ENCODE results near the gene ATOSA.
A peak's percentile ranks its signal among the peaks of the same experiment; 100 is the strongest.

Gene ATOSA

GRCh38 chr15:52682781-52683180 lies 3.6 kb upstream of the ATOSA start:
- DNase-seq, result no peak

GRCh38 chr15:52682200-52682599 lies 3.0 kb upstream of the ATOSA start:
- no peak for DNase-seq

- no peak for DNase-seq
Observed at GRCh38 chr15:52681441-52681840, 2.3 kb upstream of the ATOSA start.

GRCh38 chr15:52680761-52681160 lies 1.6 kb upstream of the ATOSA start:
- no peak for DNase-seq

- DNase-seq, result peak; percentile 67
Observed at GRCh38 chr15:52680041-52680391, 828 bp upstream of the ATOSA start.

- DNase-seq, result no peak
Observed at GRCh38 chr15:52678468-52679231, 538 bp downstream of the ATOSA start.

GRCh38 chr15:52677593-52678467 lies 1.4 kb downstream of the ATOSA start:
- DNase-seq, result peak; percentile 80

- no peak for DNase-seq
Observed at GRCh38 chr15:52674831-52675230, 4.4 kb downstream of the ATOSA start.

- DNase-seq, result no peak
Observed at GRCh38 chr15:52673734-52674133, 5.5 kb downstream of the ATOSA start.

GRCh38 chr15:52673312-52673711 lies 5.9 kb downstream of the ATOSA start:
- no peak for DNase-seq

GRCh38 chr15:52672661-52673060 lies 6.5 kb downstream of the ATOSA start:
- no peak for DNase-seq

GRCh38 chr15:52670087-52670486 lies 9.1 kb downstream of the ATOSA start:
- DNase-seq, result no peak

GRCh38 chr15:52668133-52668532 lies 11.1 kb downstream of the ATOSA start:
- DNase-seq, result no peak

GRCh38 chr15:52667597-52667996 lies 11.6 kb downstream of the ATOSA start:
- no peak for DNase-seq

GRCh38 chr15:52663536-52664294 lies 15.5 kb downstream of the ATOSA start:
- DNase-seq, result no peak

GRCh38 chr15:52661909-52662308 lies 17.3 kb downstream of the ATOSA start:
- no peak for DNase-seq

GRCh38 chr15:52660192-52660591 lies 19.0 kb downstream of the ATOSA start:
- DNase-seq, result no peak

GRCh38 chr15:52658955-52659354 lies 20.2 kb downstream of the ATOSA start:
- no peak for DNase-seq

GRCh38 chr15:52657338-52657737 lies 21.9 kb downstream of the ATOSA start:
- DNase-seq, result no peak

GRCh38 chr15:52656412-52656811 lies 22.8 kb downstream of the ATOSA start:
- no peak for DNase-seq

GRCh38 chr15:52653431-52653964 lies 25.7 kb downstream of the ATOSA start:
- peak; percentile 37 for DNase-seq

- no peak for DNase-seq
Observed at GRCh38 chr15:52652984-52653383, 26.2 kb downstream of the ATOSA start.

GRCh38 chr15:52652286-52652685 lies 26.9 kb downstream of the ATOSA start:
- no peak for DNase-seq

Measured in eye (tissue), 1 donor.